ENCODE measurements around the gene ZNRF2. TPM values are rescaled to one million over a fixed set of nuclear protein-coding genes. Genes with fewer than 3 reads are reported as not detected.

The ZNRF2 gene
- total and polyA plus RNA-seq, 2 of the 4 experiments (the other 2 are of a cell fraction), result 0.31 to 0.54 TPM

- Histone ChIP-seq H3K4ac (ENCODE audit: low read depth, low read length) (no peak overlapping the region), H3K18ac (ENCODE audit: low read depth, low read length) (no peak overlapping the region), H3K36me3 (ENCODE audit: control insufficient read depth, insufficient read depth, low read length) (no peaks in the 10 kb centered on the region), H4K5ac (ENCODE audit: low read depth, low read length) (no peak overlapping the region), H3K4me1 (ENCODE audit: control insufficient read depth, insufficient read depth, low read length) (peaks cover 2% of the 10 kb centered on the region; the same call in 1 of the 2 replicates), H3K4me3 (ENCODE audit: insufficient read depth, low read depth, low read length) (no peak overlapping the region), H3K9me3 (ENCODE audit: control insufficient read depth, insufficient read depth, low read length) (no peaks in the 10 kb centered on the region), H4K8ac (ENCODE audit: low read depth in 2 of 2, low read length in 2 of 2) (no peak overlapping the region), H3K9me1 (ENCODE audit: insufficient read depth, low read length) (no peaks in the 10 kb centered on the region), H3K27me3 (ENCODE audit: control insufficient read depth, insufficient read depth, low read length) (no peaks in the 10 kb centered on the region), H2AK5ac (ENCODE audit: low read depth, low read length) (no peak overlapping the region), H2AFZ (replicated peaks; ENCODE audit: low read length, poor library complexity) (no peak overlapping the region), H2BK120ac (ENCODE audit: low read depth, low read length) (no peak overlapping the region), H4K91ac (ENCODE audit: insufficient read depth, low read depth, low read length) (no peak overlapping the region), H4K20me1 (ENCODE audit: insufficient read depth, low read length) (no peaks in the 10 kb centered on the region), H2AK9ac (replicated peaks; ENCODE audit: low read depth, low read length, poor library complexity) (no peak overlapping the region), H3K14ac (replicated peaks; ENCODE audit: low read depth, low read length) (no peak overlapping the region), H3K4me2 (ENCODE audit: low read depth, low read length) (no peak overlapping the region), H3K23ac (ENCODE audit: low read depth, low read length) (no peak overlapping the region), H2BK5ac (ENCODE audit: low read depth, low read length, poor library complexity, severe bottlenecking) (no peak overlapping the region), H3K27ac (ENCODE audit: insufficient read depth, low read length) (no peak overlapping the region), H2BK15ac (ENCODE audit: low read depth, low read length) (no peak overlapping the region), H3K79me1 (ENCODE audit: low read depth in 1 of 2, low read length in 2 of 2) (no peaks in the 10 kb centered on the region), H3K56ac (ENCODE audit: extremely low read depth, insufficient read depth, low read length) (no peak overlapping the region), H3K9ac (ENCODE audit: low read depth, low read length) (no peak overlapping the region), H2BK20ac (ENCODE audit: low read depth, low read length) (no peak overlapping the region)
- ATAC-seq (ENCODE audit: low read depth) (no peak), DNase-seq (no peak)
- CTCF ChIA-PET, result no interaction called here
- intact Hi-C loops (cut with micrococcal nuclease) (no loop called here), in situ Hi-C loops (cut with MboI; ENCODE audit: low sequenced_read_pairs) (no loop called here), dilution Hi-C loops (cut with HindIII; ENCODE audit: low sequenced_read_pairs, unreplicated experiment) (no loop called here)
- TF ChIP-seq RAD21 (IDR thresholded peaks at IDR 0.05; ENCODE audit: low read length), result no peak
- TF ChIP-seq RCOR1 (IDR thresholded peaks at IDR 0.05; ENCODE audit: insufficient replicate concordance, low read length), result no peak
- no peak for TF ChIP-seq BHLHE40 (IDR thresholded peaks at IDR 0.05; ENCODE audit: low read depth, low read length)
- TF ChIP-seq SMC3 (IDR thresholded peaks at IDR 0.05; ENCODE audit: low read depth, low read length), result no peak
- no peak for TF ChIP-seq MAFK (IDR thresholded peaks at IDR 0.05; ENCODE audit: low read depth, low read length)
- TF ChIP-seq ELK1 (IDR thresholded peaks at IDR 0.05; ENCODE audit: borderline replicate concordance, low read depth, low read length), result no peak
- TF ChIP-seq CHD1 (IDR thresholded peaks at IDR 0.05; ENCODE audit: low read depth, low read length), result no peak
- no peak for TF ChIP-seq USF2 (IDR thresholded peaks at IDR 0.05; ENCODE audit: low read depth, low read length)
- TF ChIP-seq NFE2L2 (IDR thresholded peaks at IDR 0.05; ENCODE audit: low read depth, low read length), result no peak
- no peak for TF ChIP-seq MXI1 (IDR thresholded peaks at IDR 0.05; ENCODE audit: borderline replicate concordance, low read depth, low read length)
- no peak for TF ChIP-seq FOS (IDR thresholded peaks at IDR 0.05; ENCODE audit: low read depth, low read length)
- POLR2A ChIA-PET (ENCODE audit: unreplicated experiment), result no interaction called here
- no TSS peak for BruUV-seq (replicated peaks)
- WGBS, 2 experiments (ENCODE audit: extremely low coverage in 2 of 2, insufficient read length in 1 of 2), result no CpG with 5 or more reads among the region's 4 CpGs
Measured at GRCh38 chr7:30351286-30351685, 66.9 kb downstream of the ZNRF2 start.

Data from IMR-90 (cell line).